SJSA1 (cell line): ENCODE measurements around the gene CARD11. TPM values are rescaled to one million over a fixed set of nuclear protein-coding genes. Genes with fewer than 3 reads are reported as not detected.

Experiments used
- DNase-seq, 2 experiments: peaks; one replicate each; pipeline ENCODE4 v3.0.0-alpha.2; 2015 to 2020; ENCODE audit warnings: low spot score in 2 of 2, low read depth in 1 of 2
- H3K27ac ChIP-seq: fragments of 250-450 bp; sonication (Bioruptor Pico); 2 replicates; pipeline ENCODE4 v1.5.1; 2020; ENCODE audit warnings: mild to moderate bottlenecking, moderate library complexity
- H3K27me3 ChIP-seq: fragments of 250-450 bp; sonication (Bioruptor Pico); replicated peaks from 2 replicates; pipeline ENCODE4 v1.5.1; 2020; ENCODE audit warnings: mild to moderate bottlenecking, moderate library complexity
- H3K36me3 ChIP-seq: fragments of 250-450 bp; sonication (Bioruptor Pico); 2 replicates; pipeline ENCODE4 v1.5.1; 2020; ENCODE audit warnings: mild to moderate bottlenecking
- H3K4me1 ChIP-seq: fragments of 250-450 bp; sonication (Bioruptor Pico); replicated peaks from 2 replicates; pipeline ENCODE4 v1.6.1; 2021; ENCODE audit warnings: mild to moderate bottlenecking
- H3K4me3 ChIP-seq: fragments of 250-450 bp; sonication (Bioruptor Pico); 2 replicates; pipeline ENCODE4 v1.5.1; 2020; ENCODE audit warnings: mild to moderate bottlenecking
- H3K9me3 ChIP-seq: fragments of 250-450 bp; sonication (Bioruptor Pico); replicated peaks from 2 replicates; pipeline ENCODE4 v1.5.1; 2020; ENCODE audit warnings: mild to moderate bottlenecking
- total RNA-seq: library from RNA; depleted of rRNA; stranded (reverse); fragments of >200 nt; shearing (Covaris generic); gene quantifications from 2 replicates; pipeline ENCODE4 v1.2.3, GENCODE V29; 2014

The CARD11 gene
- total RNA-seq, 1 experiment from 2014 or later = 0.50 TPM

GRCh38 chr7:2940466-2940865, 103.2 kb downstream of the CARD11 start:
- no peaks in the 10 kb centered on the region for H3K4me1 ChIP-seq
- no peaks in the 10 kb centered on the region for H3K9me3 ChIP-seq
- H3K27me3 ChIP-seq = peaks cover 7% of the 10 kb centered on the region
- DNase-seq = no peak
- no peak overlapping the region for H3K4me3 ChIP-seq
- no peak overlapping the region for H3K27ac ChIP-seq
- H3K36me3 ChIP-seq = no peaks in the 10 kb centered on the region

- no peak for DNase-seq
- peaks cover 3% of the 10 kb centered on the region for H3K4me1 ChIP-seq
Measured at GRCh38 chr7:2939193-2939885, 104.3 kb downstream of the CARD11 start.

GRCh38 chr7:2938514-2939192, 105.0 kb downstream of the CARD11 start:
- H3K4me3 ChIP-seq = no peak overlapping the region
- no peaks in the 10 kb centered on the region for H3K36me3 ChIP-seq
- no peaks in the 10 kb centered on the region for H3K9me3 ChIP-seq
- no peak overlapping the region for H3K27ac ChIP-seq
- no peak for DNase-seq
- H3K27me3 ChIP-seq = peaks cover 7% of the 10 kb centered on the region
- peaks cover 10% of the 10 kb centered on the region for H3K4me1 ChIP-seq

More at GRCh38 chr7:2939193-2939885, 104.3 kb downstream of the CARD11 start:
- Histone ChIP-seq H3K27ac (no peak overlapping the region), H3K9me3 (no peaks in the 10 kb centered on the region), H3K36me3 (no peaks in the 10 kb centered on the region), H3K4me3 (no peak overlapping the region), H3K27me3 (peaks cover 7% of the 10 kb centered on the region)

- no peaks in the 10 kb centered on the region for H3K9me3 ChIP-seq
- no peak for DNase-seq
- H3K4me3 ChIP-seq = no peak overlapping the region
- no peaks in the 10 kb centered on the region for H3K36me3 ChIP-seq
- peaks cover 7% of the 10 kb centered on the region for H3K27me3 ChIP-seq
- no peak overlapping the region for H3K27ac ChIP-seq
- H3K4me1 ChIP-seq = peaks cover 10% of the 10 kb centered on the region
Measured at GRCh38 chr7:2937701-2938513, 105.8 kb downstream of the CARD11 start.

GRCh38 chr7:2936891-2937580, 106.6 kb downstream of the CARD11 start:
- Histone ChIP-seq H3K27me3 (peaks cover 7% of the 10 kb centered on the region), H3K27ac (no peak overlapping the region), H3K9me3 (no peaks in the 10 kb centered on the region), H3K4me1 (peaks cover 10% of the 10 kb centered on the region), H3K4me3 (no peak overlapping the region), H3K36me3 (no peaks in the 10 kb centered on the region)
- no peak for DNase-seq

GRCh38 chr7:2936301-2936700, 107.4 kb downstream of the CARD11 start:
- peaks cover 10% of the 10 kb centered on the region for H3K4me1 ChIP-seq
- DNase-seq = no peak
- no peaks in the 10 kb centered on the region for H3K36me3 ChIP-seq
- no peaks in the 10 kb centered on the region for H3K9me3 ChIP-seq
- peaks cover 7% of the 10 kb centered on the region for H3K27me3 ChIP-seq
- no peak overlapping the region for H3K4me3 ChIP-seq
- no peak overlapping the region for H3K27ac ChIP-seq

GRCh38 chr7:2934984-2935740, 108.5 kb downstream of the CARD11 start:
- peaks cover 10% of the 10 kb centered on the region for H3K4me1 ChIP-seq
- no peaks in the 10 kb centered on the region for H3K27me3 ChIP-seq
- no peak for DNase-seq
- no peaks in the 10 kb centered on the region for H3K9me3 ChIP-seq
- H3K4me3 ChIP-seq = no peak overlapping the region
- H3K36me3 ChIP-seq = no peaks in the 10 kb centered on the region
- H3K27ac ChIP-seq = no peak overlapping the region

- peak; percentile 76 to 78 for DNase-seq
- H3K27me3 ChIP-seq = no peaks in the 10 kb centered on the region
- peak overlapping the region; percentile 73 for H3K27ac ChIP-seq
- no peaks in the 10 kb centered on the region for H3K9me3 ChIP-seq
- H3K36me3 ChIP-seq = no peaks in the 10 kb centered on the region
- no peak overlapping the region for H3K4me3 ChIP-seq
- peaks cover 10% of the 10 kb centered on the region for H3K4me1 ChIP-seq
Measured at GRCh38 chr7:2934211-2934731, 109.4 kb downstream of the CARD11 start.

- no peak overlapping the region for H3K4me3 ChIP-seq
- no peak overlapping the region for H3K27ac ChIP-seq
- no peaks in the 10 kb centered on the region for H3K27me3 ChIP-seq
- DNase-seq = no peak
- no peaks in the 10 kb centered on the region for H3K36me3 ChIP-seq
- H3K4me1 ChIP-seq = peaks cover 10% of the 10 kb centered on the region
- H3K9me3 ChIP-seq = no peaks in the 10 kb centered on the region
Measured at GRCh38 chr7:2932402-2933251, 111.0 kb downstream of the CARD11 start.

- Histone ChIP-seq H3K27me3 (no peaks in the 10 kb centered on the region), H3K4me1 (peaks cover 10% of the 10 kb centered on the region), H3K4me3 (no peak overlapping the region), H3K27ac (no peak overlapping the region), H3K9me3 (no peaks in the 10 kb centered on the region), H3K36me3 (no peaks in the 10 kb centered on the region)
- no peak for DNase-seq
Measured at GRCh38 chr7:2931034-2931415, 112.6 kb downstream of the CARD11 start.

- no peak for DNase-seq
- H3K36me3 ChIP-seq = no peaks in the 10 kb centered on the region
- no peaks in the 10 kb centered on the region for H3K9me3 ChIP-seq
Measured at GRCh38 chr7:2930310-2931033, 113.2 kb downstream of the CARD11 start.

More at GRCh38 chr7:2930310-2931033, 113.2 kb downstream of the CARD11 start:
- no peak overlapping the region for H3K27ac ChIP-seq
- H3K4me3 ChIP-seq = no peak overlapping the region
- no peaks in the 10 kb centered on the region for H3K27me3 ChIP-seq
- H3K4me1 ChIP-seq = peaks cover 10% of the 10 kb centered on the region
